T-helper 2 cell (primary cell): ENCODE results near the gene SHH.
"Not testable (repeated sequence)": the region's sequence is repeated elsewhere in the genome, so short reads cannot be mapped to it uniquely, and the experiment has no call there.

Experiments used
- DNase-seq, 5 experiments: peaks; one replicate each; pipeline versions ENCODE4 v3.0.0 to v3.0.0-alpha.2; 2012 to 2022

The SHH gene

GRCh38 chr7:155818820-155819168 is 6.5 kb upstream of the SHH start:
- no peak for DNase-seq

- no peak for DNase-seq
Measured at GRCh38 chr7:155818154-155818819, 6.0 kb upstream of the SHH start.

GRCh38 chr7:155817515-155817914 is 5.3 kb upstream of the SHH start:
- not testable (repeated sequence) for DNase-seq

GRCh38 chr7:155816996-155817395 is 4.7 kb upstream of the SHH start:
- no peak for DNase-seq

GRCh38 chr7:155816192-155816508 is 3.9 kb upstream of the SHH start:
- no peak for DNase-seq

- DNase-seq, result peak in 4 of 5 experiments; percentile 26 to 58 (median 35)
Measured at GRCh38 chr7:155815332-155816191, 3.3 kb upstream of the SHH start.

GRCh38 chr7:155814316-155815276 is 2.3 kb upstream of the SHH start:
- DNase-seq, result no peak

- DNase-seq, result no peak
Measured at GRCh38 chr7:155813546-155814315, 1.5 kb upstream of the SHH start.

- no peak for DNase-seq
Measured at GRCh38 chr7:155813125-155813524, 862 bp upstream of the SHH start.

- no peak for DNase-seq
Measured at GRCh38 chr7:155811560-155811894, 736 bp downstream of the SHH start.

- DNase-seq, result no peak
Measured at GRCh38 chr7:155810770-155811559, 1.3 kb downstream of the SHH start.

- DNase-seq, result no peak
Measured at GRCh38 chr7:155809947-155810769, 2.1 kb downstream of the SHH start.

- DNase-seq, result no peak
Measured at GRCh38 chr7:155809332-155809946, 2.8 kb downstream of the SHH start.

GRCh38 chr7:155808549-155809331 is 3.5 kb downstream of the SHH start:
- DNase-seq, result no peak

- no peak for DNase-seq
Measured at GRCh38 chr7:155807789-155808548, 4.3 kb downstream of the SHH start.

- no peak for DNase-seq
Measured at GRCh38 chr7:155807065-155807671, 5.1 kb downstream of the SHH start.

- DNase-seq, result no peak
Measured at GRCh38 chr7:155806096-155806871, 6.0 kb downstream of the SHH start.

GRCh38 chr7:155805826-155806095 is 6.5 kb downstream of the SHH start:
- no peak for DNase-seq
